Endodermal cell (in vitro differentiated cells): ENCODE results near the gene PNKD. TPM values are rescaled to one million over a fixed set of nuclear protein-coding genes. Genes with fewer than 3 reads are reported as not detected.

Source experiments
- DNase-seq: peaks from one replicate; pipeline ENCODE4 v3.0.0-alpha.2; 2017
- H3K27ac ChIP-seq: 2 replicates; pipeline ENCODE4 v1.5.1; 2013; ENCODE audit warnings: mild to moderate bottlenecking, low read depth, low read length, moderate library complexity
- H3K27me3 ChIP-seq: 2 replicates; pipeline ENCODE4 v1.6.1; 2013; ENCODE audit warnings: mild to moderate bottlenecking, low read length, moderate library complexity; ENCODE audit not compliant: insufficient read depth, control insufficient read depth, poor library complexity, severe bottlenecking
- H3K36me3 ChIP-seq: 2 replicates; pipeline ENCODE4 v1.7.0; 2013; ENCODE audit warnings: mild to moderate bottlenecking, low read length, moderate library complexity; ENCODE audit not compliant: control insufficient read depth, insufficient read depth
- H3K4me1 ChIP-seq: one replicate; pipeline ENCODE4 v1.7.0; 2013; ENCODE audit warnings: low read length; ENCODE audit not compliant: control insufficient read depth, insufficient read depth
- H3K4me3 ChIP-seq: 2 replicates; pipeline ENCODE4 v1.5.1; 2013; ENCODE audit warnings: mild to moderate bottlenecking, low read length, moderate library complexity
- H3K9ac ChIP-seq: 2 replicates; pipeline ENCODE4 v1.6.1; 2013; ENCODE audit warnings: mild to moderate bottlenecking, low read length, moderate library complexity; ENCODE audit not compliant: poor library complexity, severe bottlenecking; ENCODE audit errors: extremely low read depth
- H3K9me3 ChIP-seq: 2 replicates; pipeline ENCODE4 v1.6.1; 2013; ENCODE audit warnings: mild to moderate bottlenecking, low read length, moderate library complexity; ENCODE audit not compliant: control insufficient read depth
- H3K27ac Mint-ChIP-seq: 2 replicates; pipeline ENCODE4 v1.8.0; 2020; ENCODE audit warnings: mixed read lengths
- H3K27me3 Mint-ChIP-seq: 2 replicates; pipeline ENCODE4 v1.8.0; 2021; ENCODE audit warnings: mild to moderate bottlenecking, mixed read lengths; ENCODE audit not compliant: insufficient read depth
- H3K36me3 Mint-ChIP-seq: 2 replicates; pipeline ENCODE4 v1.8.0; 2020; ENCODE audit warnings: low read depth, mixed read lengths
- H3K4me1 Mint-ChIP-seq: 2 replicates; pipeline ENCODE4 v1.8.0; 2020; ENCODE audit warnings: mixed read lengths
- H3K4me3 Mint-ChIP-seq: 2 replicates; pipeline ENCODE4 v1.8.0; 2020; ENCODE audit warnings: mild to moderate bottlenecking, moderate library complexity, mixed read lengths
- H3K9me3 Mint-ChIP-seq: 2 replicates; pipeline ENCODE4 v1.8.0; 2020; ENCODE audit warnings: mild to moderate bottlenecking, mixed read lengths
- CTCF ChIP-seq: fragments of 200-600 bp; sonication (generic); conservative IDR thresholded peaks from 2 replicates; pipeline ENCODE4 v1.5.0; 2021; ENCODE audit warnings: antibody characterized with exemption, mild to moderate bottlenecking
- WGBS, 2 experiments: methylation state at CpG; one replicate each; pipeline versions ENCODE4 v1.1.5 to v1.1.7; 2013; ENCODE audit warnings: missing lambda C conversion rate in 2 of 2, mixed read lengths in 1 of 2; ENCODE audit not compliant: insufficient coverage in 1 of 2, insufficient read length in 1 of 2; 5-methylcytosine and 5-hydroxymethylcytosine counted together
- total RNA-seq, 2 donors: library from RNA; stranded (reverse); fragmentation: NEBNext Ultra II Directional in 1 of 2; extraction: Animal tissue kit (Norgen Biotek cat#: 25700) in 1 of 2; gene quantifications; 2 replicates in 1 of 2; 3 replicates in 1 of 2; pipeline ENCODE4 v1.2.1, GENCODE V29; 2021

PNKD gene
- total RNA-seq, 2 donors from 2014 or later = 33.9 to 39.6 TPM

DNA sequence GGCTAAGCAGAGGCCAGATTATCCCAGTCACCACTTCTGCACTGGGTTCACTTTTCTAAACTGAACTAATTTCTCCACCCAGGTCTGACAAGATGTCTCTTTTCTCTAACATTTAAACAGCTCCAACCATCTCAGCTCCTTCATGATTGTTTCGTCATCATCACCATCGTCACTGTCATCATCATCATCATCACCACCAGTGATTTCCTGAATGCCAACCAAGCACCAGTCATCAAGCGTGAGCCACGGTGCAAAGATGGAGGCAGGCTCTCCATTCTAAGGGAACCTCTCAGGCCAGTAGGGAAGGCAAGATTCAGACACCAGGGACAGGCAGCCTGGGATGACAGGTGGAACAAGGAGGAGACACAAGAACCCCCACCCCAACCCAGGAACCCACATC, 47.5 kb downstream of the PNKD start:
- H3K36me3 Mint-ChIP-seq = no peaks in the 10 kb centered on the region
- Histone ChIP-seq H3K4me3 (no peak overlapping the region), H3K27ac (no peak overlapping the region), H3K36me3 (no peaks in the 10 kb centered on the region), H3K9ac (no peak overlapping the region), H3K9me3 (no peaks in the 10 kb centered on the region), H3K4me1 (no peaks in the 10 kb centered on the region), H3K27me3 (no peaks in the 10 kb centered on the region)
- peaks cover 13% of the 10 kb centered on the region for H3K4me1 Mint-ChIP-seq
- H3K27ac Mint-ChIP-seq = no peak overlapping the region
- no peak for TF ChIP-seq CTCF
- no peak overlapping the region for H3K4me3 Mint-ChIP-seq
- WGBS, 2 experiments = 97 to 100% methylated on average over 2 to 4 of the region's 4 CpGs
- H3K27me3 Mint-ChIP-seq = no peaks in the 10 kb centered on the region
- H3K9me3 Mint-ChIP-seq = no peaks in the 10 kb centered on the region
- DNase-seq = no peak

- Mint-ChIP-seq H3K36me3 (no peaks in the 10 kb centered on the region), H3K4me1 (peaks cover 13% of the 10 kb centered on the region), H3K27me3 (no peaks in the 10 kb centered on the region), H3K27ac (no peak overlapping the region), H3K9me3 (no peaks in the 10 kb centered on the region), H3K4me3 (no peak overlapping the region)
- TF ChIP-seq CTCF = no peak
- H3K9ac ChIP-seq = no peak overlapping the region
- H3K9me3 ChIP-seq = no peaks in the 10 kb centered on the region
- no peaks in the 10 kb centered on the region for H3K27me3 ChIP-seq
- 81 to 82% methylated on average over 7 of the region's 7 CpGs for WGBS, 2 experiments
- no peaks in the 10 kb centered on the region for H3K4me1 ChIP-seq
- H3K4me3 ChIP-seq = no peak overlapping the region
- H3K36me3 ChIP-seq = no peaks in the 10 kb centered on the region
- no peak for DNase-seq
- no peak overlapping the region for H3K27ac ChIP-seq
These were observed 47.9 kb downstream of the PNKD start for GRCh38 chr2:218318241-218318640.

DNA sequence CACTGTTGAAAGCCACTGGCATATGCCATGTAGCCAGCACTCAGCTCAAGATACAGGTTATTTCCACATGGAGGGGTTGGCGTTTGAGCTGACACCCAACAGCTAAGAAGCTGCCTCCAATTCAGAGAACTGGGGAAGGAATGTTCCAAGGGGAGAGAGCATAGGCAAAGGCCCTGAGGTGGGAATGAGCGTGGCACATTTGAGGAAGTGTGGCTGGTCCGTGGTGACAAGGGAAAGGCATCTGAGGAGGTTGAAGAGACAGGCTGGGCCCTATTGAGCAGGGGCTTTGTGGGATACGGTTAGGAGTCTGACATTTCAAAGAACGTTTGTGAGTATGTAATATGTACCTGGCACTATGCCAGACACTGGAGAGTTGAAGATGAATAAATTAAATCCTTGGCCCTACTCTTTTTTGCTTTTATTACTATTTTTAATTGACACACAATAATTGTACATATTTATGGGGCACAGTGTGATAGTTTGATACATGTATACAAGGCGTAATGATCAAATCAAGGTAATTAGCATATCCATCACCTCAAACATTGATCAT, 49.6 kb downstream of the PNKD start:
- Mint-ChIP-seq H3K27me3 (no peaks in the 10 kb centered on the region), H3K4me1 (peaks cover 25% of the 10 kb centered on the region), H3K4me3 (no peak overlapping the region), H3K36me3 (no peaks in the 10 kb centered on the region), H3K27ac (no peak overlapping the region), H3K9me3 (no peaks in the 10 kb centered on the region)
- H3K27ac ChIP-seq = no peak overlapping the region
- no peak overlapping the region for H3K9ac ChIP-seq
- no peak for TF ChIP-seq CTCF
- DNase-seq = peak; percentile 43
- peaks cover 5% of the 10 kb centered on the region for H3K4me1 ChIP-seq
- no peak overlapping the region for H3K4me3 ChIP-seq
- H3K36me3 ChIP-seq = no peaks in the 10 kb centered on the region
- no peaks in the 10 kb centered on the region for H3K27me3 ChIP-seq
- H3K9me3 ChIP-seq = no peaks in the 10 kb centered on the region
- WGBS, 2 experiments = 58 to 71% methylated on average over 4 to 6 of the region's 6 CpGs
